Measurements from ENCODE around the gene SOX30.

DNA sequence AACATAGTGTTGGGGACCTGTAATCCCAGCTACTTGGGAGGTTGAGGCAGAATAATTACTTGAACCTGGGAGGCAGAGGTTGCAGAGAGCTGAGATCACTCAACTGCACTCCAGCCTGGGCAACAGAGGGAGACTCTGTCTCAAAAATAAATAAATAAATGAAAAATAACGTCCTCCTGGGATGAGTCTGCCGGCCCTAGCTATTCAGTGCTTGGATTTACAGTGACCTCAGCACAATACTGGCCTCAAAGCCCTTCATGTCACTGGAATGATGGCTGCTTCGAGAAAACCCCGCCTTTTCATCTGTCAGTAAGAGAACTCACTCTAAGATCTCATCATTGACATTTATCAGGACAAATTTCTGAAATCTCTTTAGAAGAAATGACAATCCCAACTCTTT is 35.5 kb downstream of the SOX30 start:
- TF ChIP-seq, protein P1, sequence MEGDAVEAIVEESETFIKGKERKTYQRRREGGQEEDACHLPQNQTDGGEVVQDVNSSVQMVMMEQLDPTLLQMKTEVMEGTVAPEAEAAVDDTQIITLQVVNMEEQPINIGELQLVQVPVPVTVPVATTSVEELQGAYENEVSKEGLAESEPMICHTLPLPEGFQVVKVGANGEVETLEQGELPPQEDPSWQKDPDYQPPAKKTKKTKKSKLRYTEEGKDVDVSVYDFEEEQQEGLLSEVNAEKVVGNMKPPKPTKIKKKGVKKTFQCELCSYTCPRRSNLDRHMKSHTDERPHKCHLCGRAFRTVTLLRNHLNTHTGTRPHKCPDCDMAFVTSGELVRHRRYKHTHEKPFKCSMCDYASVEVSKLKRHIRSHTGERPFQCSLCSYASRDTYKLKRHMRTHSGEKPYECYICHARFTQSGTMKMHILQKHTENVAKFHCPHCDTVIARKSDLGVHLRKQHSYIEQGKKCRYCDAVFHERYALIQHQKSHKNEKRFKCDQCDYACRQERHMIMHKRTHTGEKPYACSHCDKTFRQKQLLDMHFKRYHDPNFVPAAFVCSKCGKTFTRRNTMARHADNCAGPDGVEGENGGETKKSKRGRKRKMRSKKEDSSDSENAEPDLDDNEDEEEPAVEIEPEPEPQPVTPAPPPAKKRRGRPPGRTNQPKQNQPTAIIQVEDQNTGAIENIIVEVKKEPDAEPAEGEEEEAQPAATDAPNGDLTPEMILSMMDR (IDR thresholded peaks at IDR 0.05), result no peak
- TF ChIP-seq POLR2A (IDR thresholded peaks at IDR 0.05), result no peak

Measured in testis (tissue), 2 donors.